HG03432 (cell line): Measurements from ENCODE around the gene RANBP1.
"Not testable (repeated sequence)": the region's sequence is repeated elsewhere in the genome, so short reads cannot be mapped to it uniquely, and the experiment has no call there.

Experiments
- ATAC-seq: cut with Tn5 transposase; IDR thresholded peaks from one replicate; pipeline ENCODE4 v1.9.1; 2021; ENCODE audit warnings: mild to moderate bottlenecking, moderate library complexity; ENCODE audit not compliant: unreplicated experiment

Gene RANBP1

GRCh38 chr22:20149257-20150250 is 33.6 kb downstream of the RANBP1 start:
- ATAC-seq, result no peak

GRCh38 chr22:20150381-20151275 is 34.7 kb downstream of the RANBP1 start, which contains the start of gene CCDC188:
TSS of gene CCDC188 (minus strand) at chr22:20151055. CDS start at chr22:20150986, 69 bp downstream.
- ATAC-seq, result no peak

- no peak for ATAC-seq
Measured at GRCh38 chr22:20151276-20151588, 35.3 kb downstream of the RANBP1 start.

GRCh38 chr22:20152464-20152890 is 36.6 kb downstream of the RANBP1 start:
- ATAC-seq, result no peak

GRCh38 chr22:20153945-20154344 is 38.0 kb downstream of the RANBP1 start:
- ATAC-seq, result no peak

GRCh38 chr22:20154602-20155187 is 38.8 kb downstream of the RANBP1 start:
- no peak for ATAC-seq

GRCh38 chr22:20155330-20156041 is 39.6 kb downstream of the RANBP1 start:
- no peak for ATAC-seq

GRCh38 chr22:20156042-20156389 is 40.1 kb downstream of the RANBP1 start:
- no peak for ATAC-seq

- no peak for ATAC-seq
Measured at GRCh38 chr22:20156611-20157429, 40.9 kb downstream of the RANBP1 start.

- no peak for ATAC-seq
Measured at GRCh38 chr22:20157430-20158183, 41.7 kb downstream of the RANBP1 start.

- ATAC-seq, result no peak
Measured at GRCh38 chr22:20158391-20159036, 42.6 kb downstream of the RANBP1 start.

- no peak for ATAC-seq
Measured at GRCh38 chr22:20159076-20159475, 43.2 kb downstream of the RANBP1 start.

- not testable (repeated sequence) for ATAC-seq
Measured at GRCh38 chr22:20159531-20159930, 43.6 kb downstream of the RANBP1 start.

- ATAC-seq, result no peak
Measured at GRCh38 chr22:20160041-20160440, 44.1 kb downstream of the RANBP1 start.

GRCh38 chr22:20164863-20165262 is 49.0 kb downstream of the RANBP1 start:
- no peak for ATAC-seq

GRCh38 chr22:20165421-20165820 is 49.5 kb downstream of the RANBP1 start:
- no peak for ATAC-seq

- ATAC-seq, result no peak
Measured at GRCh38 chr22:20165913-20166312, 50.0 kb downstream of the RANBP1 start.

- no peak for ATAC-seq
Measured at GRCh38 chr22:20166703-20167102, 50.8 kb downstream of the RANBP1 start.
